ENCODE data around the gene TRPC4AP. TPM values are rescaled to one million over a fixed set of nuclear protein-coding genes. Genes with fewer than 3 reads are reported as not detected.

TRPC4AP gene
- total RNA-seq, 4 donors from 2014 or later = 62.7 to 101 (median 80.8) TPM

DNA sequence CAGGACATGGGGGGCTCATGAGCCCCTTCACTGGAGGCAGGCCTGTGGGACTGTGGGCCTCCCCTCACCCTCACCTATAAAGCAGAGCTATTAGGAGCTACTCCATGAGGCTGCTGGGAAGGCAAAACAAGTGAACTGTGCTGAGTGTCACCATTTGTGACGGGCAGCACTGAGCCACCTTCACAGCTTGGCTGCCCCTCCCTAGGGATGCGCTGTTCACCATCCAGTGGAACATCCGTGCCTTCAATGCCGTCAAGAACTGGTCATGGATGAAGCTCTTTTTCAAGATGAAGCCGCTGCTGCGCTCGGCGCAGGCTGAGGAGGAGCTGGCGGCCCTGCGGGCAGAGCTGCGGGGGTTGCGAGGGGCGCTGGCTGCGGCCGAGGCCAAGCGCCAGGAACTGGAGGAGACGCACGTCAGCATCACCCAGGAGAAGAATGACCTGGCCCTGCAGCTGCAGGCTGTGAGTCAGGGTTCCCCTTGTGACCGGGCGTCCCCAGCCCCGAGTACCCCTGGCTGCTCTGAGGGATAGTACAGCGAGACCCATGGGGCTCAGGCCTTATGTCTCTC is 98.6 kb downstream of the TRPC4AP start:
- no peak overlapping the region for H3K4me3 ChIP-seq
- H3K9me3 ChIP-seq = no peaks in the 10 kb centered on the region
- peaks cover 0 to 29% (median 0%) of the 10 kb centered on the region in 3 donors for H3K36me3 ChIP-seq
- H3K27me3 ChIP-seq = no peaks in the 10 kb centered on the region
- no peak overlapping the region for H3K27ac ChIP-seq
- H3K4me1 ChIP-seq = peaks cover 0 to 14% (median 0%) of the 10 kb centered on the region in 4 donors
- TF ChIP-seq, protein P1, sequence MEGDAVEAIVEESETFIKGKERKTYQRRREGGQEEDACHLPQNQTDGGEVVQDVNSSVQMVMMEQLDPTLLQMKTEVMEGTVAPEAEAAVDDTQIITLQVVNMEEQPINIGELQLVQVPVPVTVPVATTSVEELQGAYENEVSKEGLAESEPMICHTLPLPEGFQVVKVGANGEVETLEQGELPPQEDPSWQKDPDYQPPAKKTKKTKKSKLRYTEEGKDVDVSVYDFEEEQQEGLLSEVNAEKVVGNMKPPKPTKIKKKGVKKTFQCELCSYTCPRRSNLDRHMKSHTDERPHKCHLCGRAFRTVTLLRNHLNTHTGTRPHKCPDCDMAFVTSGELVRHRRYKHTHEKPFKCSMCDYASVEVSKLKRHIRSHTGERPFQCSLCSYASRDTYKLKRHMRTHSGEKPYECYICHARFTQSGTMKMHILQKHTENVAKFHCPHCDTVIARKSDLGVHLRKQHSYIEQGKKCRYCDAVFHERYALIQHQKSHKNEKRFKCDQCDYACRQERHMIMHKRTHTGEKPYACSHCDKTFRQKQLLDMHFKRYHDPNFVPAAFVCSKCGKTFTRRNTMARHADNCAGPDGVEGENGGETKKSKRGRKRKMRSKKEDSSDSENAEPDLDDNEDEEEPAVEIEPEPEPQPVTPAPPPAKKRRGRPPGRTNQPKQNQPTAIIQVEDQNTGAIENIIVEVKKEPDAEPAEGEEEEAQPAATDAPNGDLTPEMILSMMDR (IDR thresholded peaks at IDR 0.05) = no peak
- no peak for TF ChIP-seq POLR2A (IDR thresholded peaks at IDR 0.05)
- DNase-seq = no peak

DNA sequence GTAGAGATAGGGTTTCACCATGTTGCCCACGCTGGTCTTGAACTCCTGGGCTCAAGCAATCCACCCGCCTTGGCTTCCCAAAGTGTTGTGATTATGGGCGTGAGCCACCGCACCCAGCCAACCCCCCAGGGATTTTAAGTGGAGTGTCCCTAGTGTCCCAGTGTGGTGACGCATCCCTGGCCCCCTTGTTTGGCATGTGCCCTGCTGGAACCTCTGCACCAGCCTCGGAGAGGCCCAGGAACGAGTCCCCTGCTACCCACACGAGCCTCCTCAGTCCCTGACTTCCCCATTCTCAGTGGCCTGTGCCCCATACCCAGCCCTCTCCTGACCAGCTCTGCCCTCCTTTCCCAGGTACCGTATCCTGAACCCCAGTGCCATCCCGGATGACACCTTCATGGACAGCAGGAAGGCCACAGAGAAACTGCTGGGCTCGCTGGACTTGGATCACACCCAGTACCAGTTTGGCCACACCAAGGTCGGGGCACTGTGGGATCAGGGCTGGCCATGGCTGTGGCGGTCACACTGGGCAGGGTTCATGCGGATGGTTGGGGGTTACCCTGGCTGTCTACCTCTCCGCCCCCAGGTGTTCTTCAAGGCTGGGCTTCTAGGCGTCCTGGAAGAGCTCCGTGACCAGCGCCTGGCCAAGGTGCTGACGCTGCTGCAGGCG is 99.7 kb downstream of the TRPC4AP start:
- Histone ChIP-seq H3K27ac (no peak overlapping the region), H3K4me1 (peaks cover 0 to 11% (median 0%) of the 10 kb centered on the region in 4 donors), H3K36me3 (peaks cover 0 to 19% (median 0%) of the 10 kb centered on the region in 3 donors), H3K27me3 (no peaks in the 10 kb centered on the region), H3K9me3 (no peaks in the 10 kb centered on the region), H3K4me3 (no peak overlapping the region)
- no peak for DNase-seq
- TF ChIP-seq POLR2A (IDR thresholded peaks at IDR 0.05) = no peak
- TF ChIP-seq, protein P1 (IDR thresholded peaks at IDR 0.05) = no peak

DNA sequence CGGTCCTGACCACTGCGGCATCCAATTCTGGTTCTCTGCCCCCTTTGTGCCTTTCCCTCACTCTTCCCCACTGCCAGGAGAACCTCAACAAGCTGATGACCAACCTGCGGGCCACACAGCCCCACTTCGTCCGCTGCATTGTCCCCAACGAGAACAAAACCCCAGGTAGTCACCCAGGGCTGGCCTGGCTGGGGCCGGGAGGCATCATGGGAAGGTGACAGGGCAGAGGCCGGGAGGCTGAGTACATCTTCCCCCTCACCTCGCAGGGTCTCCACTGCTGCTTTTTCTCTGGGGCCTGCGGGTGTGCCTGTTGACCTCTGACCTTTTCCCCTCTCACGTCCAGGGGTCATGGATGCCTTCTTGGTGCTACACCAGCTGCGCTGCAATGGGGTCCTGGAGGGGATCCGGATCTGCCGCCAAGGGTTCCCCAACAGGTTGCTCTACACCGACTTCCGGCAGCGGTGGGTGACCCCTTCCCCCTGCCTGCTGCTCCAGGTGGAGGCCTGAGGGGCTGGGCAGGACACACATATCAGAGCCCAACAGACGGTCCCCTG is 101.9 kb downstream of the TRPC4AP start:
- H3K9me3 ChIP-seq = no peaks in the 10 kb centered on the region
- DNase-seq = no peak
- peaks cover 0 to 6% (median 0%) of the 10 kb centered on the region in 4 donors for H3K4me1 ChIP-seq
- no peaks in the 10 kb centered on the region for H3K27me3 ChIP-seq
- TF ChIP-seq, protein P1 (IDR thresholded peaks at IDR 0.05) = no peak
- TF ChIP-seq POLR2A (IDR thresholded peaks at IDR 0.05) = no peak
- H3K27ac ChIP-seq = no peak overlapping the region
- peaks cover 0 to 10% (median 0%) of the 10 kb centered on the region in 3 donors for H3K36me3 ChIP-seq
- no peak overlapping the region for H3K4me3 ChIP-seq

DNA sequence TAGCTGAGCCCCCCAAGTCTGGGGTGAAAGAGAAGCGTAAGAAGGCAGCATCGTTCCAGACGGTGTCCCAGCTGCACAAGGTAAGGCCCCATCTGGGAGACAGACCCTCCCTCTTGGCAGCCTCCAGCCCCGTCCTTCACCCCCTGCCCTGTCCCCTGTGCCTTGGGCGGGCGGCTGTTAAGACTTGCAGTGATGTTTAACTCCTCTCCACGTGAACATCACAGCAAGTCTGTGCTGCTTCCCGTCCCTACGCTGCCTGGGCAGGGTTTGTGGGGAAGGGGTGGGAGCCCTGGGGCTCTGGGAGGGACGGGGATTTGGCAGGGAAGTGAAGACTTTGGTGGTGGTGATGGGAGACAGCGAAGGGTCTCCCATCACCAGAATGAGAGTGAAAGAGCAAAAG is 102.4 kb downstream of the TRPC4AP start:
- TF ChIP-seq, protein P1 (IDR thresholded peaks at IDR 0.05) = no peak
- TF ChIP-seq POLR2A (IDR thresholded peaks at IDR 0.05) = no peak
- Histone ChIP-seq H3K9me3 (no peaks in the 10 kb centered on the region), H3K27ac (no peak overlapping the region), H3K4me3 (no peak overlapping the region), H3K4me1 (peaks cover 0 to under 1% (median 0%) of the 10 kb centered on the region in 4 donors), H3K36me3 (peaks cover 0 to 5% (median 0%) of the 10 kb centered on the region in 3 donors), H3K27me3 (no peaks in the 10 kb centered on the region)
- DNase-seq = no peak

DNA sequence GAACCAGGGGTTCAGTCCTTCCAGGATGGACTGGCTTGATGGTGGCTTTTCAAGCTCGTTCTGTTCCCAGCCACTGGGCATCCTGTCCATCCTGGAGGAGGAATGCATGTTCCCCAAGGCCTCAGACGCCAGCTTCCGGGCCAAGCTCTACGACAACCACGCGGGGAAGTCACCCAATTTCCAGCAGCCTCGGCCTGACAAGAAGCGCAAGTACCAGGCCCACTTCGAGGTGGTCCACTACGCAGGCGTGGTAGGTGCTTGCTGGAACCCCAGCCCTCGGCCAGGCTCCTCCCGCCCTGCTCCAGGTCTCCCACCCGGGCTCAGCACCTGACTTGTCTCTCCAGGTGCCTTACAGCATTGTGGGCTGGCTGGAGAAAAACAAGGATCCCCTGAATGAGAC is 102.9 kb downstream of the TRPC4AP start:
- Histone ChIP-seq H3K4me3 (no peak overlapping the region), H3K27me3 (no peaks in the 10 kb centered on the region), H3K36me3 (peaks cover 0 to 5% (median 0%) of the 10 kb centered on the region in 3 donors), H3K9me3 (no peaks in the 10 kb centered on the region), H3K27ac (no peak overlapping the region), H3K4me1 (no peaks in the 10 kb centered on the region)
- TF ChIP-seq, protein P1 (IDR thresholded peaks at IDR 0.05) = no peak
- DNase-seq = no peak
